IMR-90 (cell line): ENCODE results near the gene NAPEPLD.

Source experiments
- BHLHE40 ChIP-seq: fragments of 150-350 bp; IDR thresholded peaks from 2 replicates; pipeline ENCODE4 v1.6.1; 2016; ENCODE audit warnings: mild to moderate bottlenecking, low read depth, low read length
- CEBPB ChIP-seq: IDR thresholded peaks from 2 replicates; pipeline ENCODE4 v1.6.1; 2012; ENCODE audit warnings: low read depth, low read length, improper control_type of control experiment
- CTCF ChIP-seq: conservative IDR thresholded peaks from 2 replicates; pipeline ENCODE4 v1.5.1; 2012; ENCODE audit warnings: mild to moderate bottlenecking, low read depth, low read length, improper control_type of control experiment
- ELK1 ChIP-seq: fragments of 150-350 bp; IDR thresholded peaks from 2 replicates; pipeline ENCODE4 v1.6.1; 2016; ENCODE audit warnings: low read depth, mild to moderate bottlenecking, low read length, moderate library complexity, borderline replicate concordance
- MAFK ChIP-seq: IDR thresholded peaks from 2 replicates; pipeline ENCODE4 v1.6.1; 2012; ENCODE audit warnings: low read depth, low read length, improper control_type of control experiment
- MXI1 ChIP-seq: IDR thresholded peaks from 2 replicates; pipeline ENCODE4 v1.6.1; 2012; ENCODE audit warnings: low read depth, mild to moderate bottlenecking, low read length, moderate library complexity, borderline replicate concordance
- POLR2A ChIP-seq: IDR thresholded peaks from 2 replicates; pipeline ENCODE4 v1.6.1; 2012; ENCODE audit warnings: mild to moderate bottlenecking, low read depth, low read length
- RAD21 ChIP-seq: IDR thresholded peaks from 2 replicates; pipeline ENCODE4 v1.6.1; 2012; ENCODE audit warnings: low read length, improper control_type of control experiment
- RCOR1 ChIP-seq: IDR thresholded peaks from 2 replicates; pipeline ENCODE4 v1.6.1; 2012; ENCODE audit warnings: mild to moderate bottlenecking, low read length, improper control_type of control experiment; ENCODE audit not compliant: insufficient replicate concordance
- USF2 ChIP-seq: fragments of 150-350 bp; IDR thresholded peaks from 2 replicates; pipeline ENCODE4 v1.6.1; 2017; ENCODE audit warnings: mild to moderate bottlenecking, antibody characterized with exemption, low read length, low read depth

- TF ChIP-seq POLR2A (no peak), MAFK (no peak), RCOR1 (no peak), CTCF (peak; percentile 51), ELK1 (no peak), MXI1 (no peak), BHLHE40 (no peak), CEBPB (no peak), RAD21 (peak; percentile 48), USF2 (no peak)
Observed at GRCh38 chr7:103065667-103066066, 83.2 kb downstream of the NAPEPLD start.
